ENCODE results near the gene ADGRG4. TPM values are rescaled to one million over a fixed set of nuclear protein-coding genes. Genes with fewer than 3 reads are reported as not detected.

ADGRG4 gene
- polyA plus RNA-seq, 1 of the 3 experiments (the other 2 are of a cell fraction) = not detected

DNA sequence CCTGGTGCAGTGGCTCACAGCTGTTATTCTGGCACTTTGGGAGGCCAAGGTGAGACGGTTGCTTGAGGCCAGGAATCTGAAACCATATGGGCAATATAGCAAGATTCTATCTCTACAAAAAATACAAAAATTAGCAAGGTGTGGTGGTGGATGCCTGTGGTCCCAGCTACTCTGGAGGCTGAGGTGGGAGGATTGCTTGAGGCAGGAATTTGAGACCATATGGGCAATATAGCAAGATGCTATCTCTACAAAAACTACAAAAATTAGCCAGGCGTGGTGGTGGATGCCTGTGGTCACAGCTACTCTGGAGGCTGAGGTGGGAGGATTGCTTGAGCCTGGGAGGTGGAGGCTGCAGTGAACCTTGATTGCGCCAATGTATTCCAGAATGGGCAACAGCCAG lies 2.3 kb downstream of the ADGRG4 start:
- Histone ChIP-seq H3F3A (replicated peaks; ENCODE audit: insufficient read depth) (no peaks in the 10 kb centered on the region), H3K4me2 (no peak overlapping the region), H3K36me3 (replicated peaks in 1 of 2; ENCODE audit: control insufficient read depth in 1 of 2, insufficient read depth in 2 of 2, low read length in 1 of 2) (no peaks in the 10 kb centered on the region), H3K4me3 (ENCODE audit: low read depth in 2 of 2, low read length in 1 of 2) (no peak overlapping the region), H3K79me2 (ENCODE audit: insufficient read depth) (no peaks in the 10 kb centered on the region), H3K27ac (ENCODE audit: low read depth in 2 of 2, low read length in 1 of 2) (no peak overlapping the region), H3K4me1 (ENCODE audit: control insufficient read depth in 1 of 2, insufficient read depth in 2 of 2, low read depth in 1 of 2, low read length in 1 of 2) (no peaks in the 10 kb centered on the region), H2AFZ (ENCODE audit: low read depth) (no peak overlapping the region), H3K9ac (no peak overlapping the region), H4K20me1 (ENCODE audit: insufficient read depth) (no peaks in the 10 kb centered on the region), H3K9me3 (no peaks in the 10 kb centered on the region), H3K27me3 (ENCODE audit: insufficient read depth) (no peaks in the 10 kb centered on the region), H3K9me2 (no peaks in the 10 kb centered on the region)
- TF ChIP-seq GATA2 (CRISPR knock-in tag; IDR thresholded peaks at IDR 0.05) = no peak
- no peak for TF ChIP-seq TAF1 (IDR thresholded peaks at IDR 0.05; ENCODE audit: borderline replicate concordance, low read depth, low read length)
- TF ChIP-seq USF2 (IDR thresholded peaks at IDR 0.05; ENCODE audit: borderline replicate concordance, low read depth, low read length) = no peak
- TF ChIP-seq TEAD4 (IDR thresholded peaks at IDR 0.05; ENCODE audit: borderline replicate concordance, insufficient read depth) = no peak
- TF ChIP-seq, protein P1, sequence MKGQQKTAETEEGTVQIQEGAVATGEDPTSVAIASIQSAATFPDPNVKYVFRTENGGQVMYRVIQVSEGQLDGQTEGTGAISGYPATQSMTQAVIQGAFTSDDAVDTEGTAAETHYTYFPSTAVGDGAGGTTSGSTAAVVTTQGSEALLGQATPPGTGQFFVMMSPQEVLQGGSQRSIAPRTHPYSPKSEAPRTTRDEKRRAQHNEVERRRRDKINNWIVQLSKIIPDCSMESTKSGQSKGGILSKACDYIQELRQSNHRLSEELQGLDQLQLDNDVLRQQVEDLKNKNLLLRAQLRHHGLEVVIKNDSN (IDR thresholded peaks at IDR 0.05; ENCODE audit: borderline replicate concordance, low read depth) = no peak
- TF ChIP-seq RCOR1 (IDR thresholded peaks at IDR 0.05; ENCODE audit: low read length) = no peak
- TF ChIP-seq FOXM1 (IDR thresholded peaks at IDR 0.05; ENCODE audit: low read depth) = no peak
- no peak for TF ChIP-seq PBX3 (IDR thresholded peaks at IDR 0.05)
- no peak for TF ChIP-seq EZH2phosphoT487 (IDR thresholded peaks at IDR 0.05; ENCODE audit: borderline replicate concordance, low read depth)
- TF ChIP-seq SIN3A (IDR thresholded peaks at IDR 0.05; ENCODE audit: borderline replicate concordance, low read depth, low read length) = no peak
- TF ChIP-seq POLR2AphosphoS5 (IDR thresholded peaks at IDR 0.05; ENCODE audit: low read depth, low read length) = no peak
- TF ChIP-seq, protein P2, sequence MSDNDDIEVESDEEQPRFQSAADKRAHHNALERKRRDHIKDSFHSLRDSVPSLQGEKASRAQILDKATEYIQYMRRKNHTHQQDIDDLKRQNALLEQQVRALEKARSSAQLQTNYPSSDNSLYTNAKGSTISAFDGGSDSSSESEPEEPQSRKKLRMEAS (IDR thresholded peaks at IDR 0.05; ENCODE audit: low read depth) = no peak
- TF ChIP-seq, protein P3, sequence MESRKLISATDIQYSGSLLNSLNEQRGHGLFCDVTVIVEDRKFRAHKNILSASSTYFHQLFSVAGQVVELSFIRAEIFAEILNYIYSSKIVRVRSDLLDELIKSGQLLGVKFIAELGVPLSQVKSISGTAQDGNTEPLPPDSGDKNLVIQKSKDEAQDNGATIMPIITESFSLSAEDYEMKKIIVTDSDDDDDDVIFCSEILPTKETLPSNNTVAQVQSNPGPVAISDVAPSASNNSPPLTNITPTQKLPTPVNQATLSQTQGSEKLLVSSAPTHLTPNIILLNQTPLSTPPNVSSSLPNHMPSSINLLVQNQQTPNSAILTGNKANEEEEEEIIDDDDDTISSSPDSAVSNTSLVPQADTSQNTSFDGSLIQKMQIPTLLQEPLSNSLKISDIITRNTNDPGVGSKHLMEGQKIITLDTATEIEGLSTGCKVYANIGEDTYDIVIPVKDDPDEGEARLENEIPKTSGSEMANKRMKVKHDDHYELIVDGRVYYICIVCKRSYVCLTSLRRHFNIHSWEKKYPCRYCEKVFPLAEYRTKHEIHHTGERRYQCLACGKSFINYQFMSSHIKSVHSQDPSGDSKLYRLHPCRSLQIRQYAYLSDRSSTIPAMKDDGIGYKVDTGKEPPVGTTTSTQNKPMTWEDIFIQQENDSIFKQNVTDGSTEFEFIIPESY (IDR thresholded peaks at IDR 0.05; ENCODE audit: borderline replicate concordance, low read depth) = no peak
- TF ChIP-seq FOXJ3 (CRISPR knock-in tag; IDR thresholded peaks at IDR 0.05) = no peak
- no peak for DNase-seq
- CTCF ChIA-PET = no interaction called here
- 16% methylated on average over 3 of the region's 3 CpGs for WGBS (ENCODE audit: low lambda C conversion rate)
- POLR2A ChIA-PET = no interaction called here

Data from SK-N-SH (cell line).